ENCODE measurements around the gene DICER1.
"Not testable (repeated sequence)": the region's sequence is repeated elsewhere in the genome, so short reads cannot be mapped to it uniquely, and the experiment has no call there.

- not testable (repeated sequence) for TF ChIP-seq CTCF (IDR thresholded peaks at IDR 0.05); POLR2A (IDR thresholded peaks at IDR 0.05; ENCODE audit: low read depth); EP300 (IDR thresholded peaks at IDR 0.05)
Observed at GRCh38 chr14:95138455-95138854, 18.9 kb downstream of the DICER1 start.

Measured in esophagus muscularis mucosa (tissue), 4 donors.